NCI-H146 treated with DMSO at 0.1 percent for 48 hours (cell line): Measurements from ENCODE around the gene HAL.

Experiments
- DNase-seq: peaks from one replicate; lab custom pipeline; 2025; ENCODE audit not compliant: unreplicated experiment; lab: John Stamatoyannopoulos, UW

Gene HAL

GRCh38 chr12:95996034-95996658 lies at the start of gene HAL:
HAL (minus strand) TSS chr12:95996344; CDS start chr12:95995910, 434 bp downstream.
- DNase-seq, result no peak

GRCh38 chr12:96045566-96045965 lies 49.4 kb upstream of the HAL start:
- no peak for DNase-seq

- no peak for DNase-seq
Observed at GRCh38 chr12:96044943-96045290, 48.8 kb upstream of the HAL start.

- DNase-seq, result no peak
Observed at GRCh38 chr12:96044017-96044942, 48.1 kb upstream of the HAL start.

- DNase-seq, result no peak
Observed at GRCh38 chr12:96041181-96041580, 45.0 kb upstream of the HAL start.

GRCh38 chr12:96040305-96041133 lies 44.4 kb upstream of the HAL start:
- DNase-seq, result no peak

GRCh38 chr12:96039516-96039915 lies 43.4 kb upstream of the HAL start:
- no peak for DNase-seq

GRCh38 chr12:96036765-96037455 lies 40.8 kb upstream of the HAL start:
- DNase-seq, result no peak

GRCh38 chr12:96035283-96036236 lies 39.4 kb upstream of the HAL start, which contains the start of gene LTA4H:
LTA4H (minus strand) TSS chr12:96035587; CDS start chr12:96035519, 68 bp downstream.
- DNase-seq, result peak; percentile 99

- DNase-seq, result peak; percentile 33
Observed at GRCh38 chr12:96034621-96035282, 38.6 kb upstream of the HAL start.

GRCh38 chr12:96033549-96034389 lies 37.6 kb upstream of the HAL start:
- no peak for DNase-seq

- DNase-seq, result no peak
Observed at GRCh38 chr12:96029826-96030225, 33.7 kb upstream of the HAL start.

- DNase-seq, result no peak
Observed at GRCh38 chr12:96028538-96028937, 32.4 kb upstream of the HAL start.

- DNase-seq, result no peak
Observed at GRCh38 chr12:96026331-96026730, 30.2 kb upstream of the HAL start.

- DNase-seq, result no peak
Observed at GRCh38 chr12:96025518-96025917, 29.4 kb upstream of the HAL start.

GRCh38 chr12:96020314-96021003 lies 24.3 kb upstream of the HAL start:
- DNase-seq, result no peak

GRCh38 chr12:96015672-96016071 lies 19.5 kb upstream of the HAL start:
- no peak for DNase-seq
